Gastrocnemius medialis (tissue), 4 donors: ENCODE data around the gene SLC39A13. TPM values are rescaled to one million over a fixed set of nuclear protein-coding genes. Genes with fewer than 3 reads are reported as not detected.
A peak's percentile ranks its signal among the peaks of the same experiment; 100 is the strongest.

ENCODE experiments used
- ATAC-seq, 2 donors: fragments of 150-250 bp; one replicate each; pipeline ENCODE4 v1.9.1; 2016
- DNase-seq, 2 donors: peaks; one replicate each; pipeline ENCODE4 v3.0.0-alpha.2; 2019
- H3K27ac ChIP-seq, 4 donors: fragments of 200-600 bp; sonication (generic); 1 replicate in 1 of 4; 2 replicates in 3 of 4; pipeline ENCODE4 v1.5.1; 2016 to 2018; ENCODE audit warnings: mild to moderate bottlenecking in 2 of 4, moderate library complexity in 1 of 4
- H3K27me3 ChIP-seq, 3 donors: fragments of 200-600 bp; sonication (generic) in 2 of 3; 1 replicate in 1 of 3; 2 replicates in 2 of 3; pipeline versions ENCODE4 v1.5.1 to v1.6.0; 2016 to 2019; ENCODE audit warnings: mild to moderate bottlenecking in 1 of 3, moderate library complexity in 1 of 3
- H3K36me3 ChIP-seq, 2 donors: fragments of 200-600 bp; sonication (generic) in 1 of 2; one replicate each; pipeline ENCODE4 v1.5.1; 2017 to 2018
- H3K4me1 ChIP-seq, 2 donors: fragments of 200-600 bp; sonication (generic) in 1 of 2; one replicate each; pipeline ENCODE4 v1.5.1; 2016 to 2017; ENCODE audit warnings: mild to moderate bottlenecking in 2 of 2
- H3K4me3 ChIP-seq, 4 donors: fragments of 200-600 bp; sonication (generic) in 3 of 4; 1 replicate in 1 of 4; 2 replicates in 3 of 4; pipeline ENCODE4 v1.5.1; 2016 to 2019; ENCODE audit warnings: mild to moderate bottlenecking in 2 of 4
- H3K9me3 ChIP-seq, 3 donors: fragments of 200-600 bp; sonication (generic) in 2 of 3; 1 replicate in 1 of 3; 2 replicates in 2 of 3; pipeline ENCODE4 v1.5.1; 2016 to 2019
- CTCF ChIP-seq, 5 experiments: fragments of 450-650 bp in 3 of 5; fragments of 200-600 bp in 2 of 5; sonication (generic) in 2 of 5; IDR thresholded peaks in 4 of 5; conservative IDR thresholded peaks in 1 of 5; 1 replicate in 4 of 5; 2 replicates in 1 of 5; pipeline ENCODE4 v1.5.1; 2016 to 2019; ENCODE audit warnings: antibody characterized with exemption in 5 of 5, mild to moderate bottlenecking in 3 of 5, moderate library complexity in 3 of 5
- POLR2A ChIP-seq, 2 donors: fragments of 450-650 bp; IDR thresholded peaks; one replicate each; pipeline ENCODE4 v1.6.1; 2017; ENCODE audit warnings: antibody characterized with exemption in 2 of 2, mild to moderate bottlenecking in 2 of 2, moderate library complexity in 2 of 2
- in situ Hi-C, 4 donors: fragments of 200-750 bp; cut with MboI; loops; one replicate each; pipeline versions ENCODE4 v1.15.0 to v1.8.0; 2017; ENCODE audit warnings: low sequenced_read_pairs in 4 of 4
- intact Hi-C: fragments of 100-400 bp; cut with DNase I; formaldehyde crosslinking; loops from one replicate; pipeline ENCODE4 v1.15.1; 2023; ENCODE audit warnings: low total_unique reads
- total RNA-seq, 4 donors: library from RNA; depleted of rRNA; stranded (reverse); fragments of >200 nt; gene quantifications; one replicate each; pipeline versions ENCODE4 v1.1.0 to v1.2.3, GENCODE V29; 2016

The SLC39A13 gene
- total RNA-seq, 4 donors from 2014 or later = 16.8 to 48.9 (median 25.6) TPM

- intact Hi-C loops (no loop called here), in situ Hi-C loops (no loop called here)
- no peak for DNase-seq
- no peak for ATAC-seq
- H3K36me3 ChIP-seq = peaks cover 0 to 8% of the 10 kb centered on the region in 2 donors
- H3K4me1 ChIP-seq = peaks cover 26 to 39% of the 10 kb centered on the region in 2 donors
- H3K9me3 ChIP-seq = no peaks in the 10 kb centered on the region
- peak overlapping the region; percentile 89 to 98 (median 94) for H3K27ac ChIP-seq
- no peak for TF ChIP-seq POLR2A (IDR thresholded peaks at IDR 0.05)
- no peak for TF ChIP-seq CTCF (IDR thresholded peaks at IDR 0.05 in 4 of 5, conservative IDR thresholded peaks at IDR 0.05 in 1 of 5)
- no peaks in the 10 kb centered on the region for H3K27me3 ChIP-seq
- no peak overlapping the region for H3K4me3 ChIP-seq
Measured at GRCh38 chr11:47410370-47411264, 2.2 kb downstream of the SLC39A13 start.

GRCh38 chr11:47411884-47412746 lies 3.7 kb downstream of the SLC39A13 start:
- H3K27me3 ChIP-seq = no peaks in the 10 kb centered on the region
- peak overlapping the region in 2 of 4 donors; percentile 15 to 37 for H3K27ac ChIP-seq
- H3K4me1 ChIP-seq = peaks cover 33 to 48% of the 10 kb centered on the region in 2 donors
- TF ChIP-seq POLR2A (IDR thresholded peaks at IDR 0.05) (no peak), CTCF (IDR thresholded peaks at IDR 0.05 in 4 of 5, conservative IDR thresholded peaks at IDR 0.05 in 1 of 5) (peak in 4 of 5 experiments; percentile 28 to 69 (median 56))
- intact Hi-C loops (no loop called here), in situ Hi-C loops (no loop called here)
- no peak overlapping the region for H3K4me3 ChIP-seq
- peak in 1 of 2 donors; percentile 43 for DNase-seq
- no peak for ATAC-seq
- H3K9me3 ChIP-seq = no peaks in the 10 kb centered on the region
- peaks cover 0 to 8% of the 10 kb centered on the region in 2 donors for H3K36me3 ChIP-seq

- DNase-seq = peak in 1 of 2 donors; percentile 15
- H3K4me1 ChIP-seq = peaks cover 27 to 40% of the 10 kb centered on the region in 2 donors
- intact Hi-C loops = no loop called here
Measured at GRCh38 chr11:47413351-47413750, 5.0 kb downstream of the SLC39A13 start.

More at GRCh38 chr11:47413351-47413750, 5.0 kb downstream of the SLC39A13 start:
- TF ChIP-seq CTCF (IDR thresholded peaks at IDR 0.05 in 4 of 5, conservative IDR thresholded peaks at IDR 0.05 in 1 of 5) = no peak
- TF ChIP-seq POLR2A (IDR thresholded peaks at IDR 0.05) = no peak
- Histone ChIP-seq H3K4me3 (no peak overlapping the region), H3K27me3 (no peaks in the 10 kb centered on the region), H3K27ac (peak overlapping the region; percentile 10 to 61 (median 44)), H3K36me3 (peaks cover 0 to 17% of the 10 kb centered on the region in 2 donors), H3K9me3 (no peaks in the 10 kb centered on the region)
- in situ Hi-C loops = no loop called here
- no peak for ATAC-seq
